Mammary epithelial cell (primary cell): ENCODE measurements around the gene ITGB6.

Source experiments
- CTCF ChIP-seq, 2 donors: IDR thresholded peaks in 1 of 2; conservative IDR thresholded peaks in 1 of 2; 2 replicates each; pipeline ENCODE4 v1.5.1; 2011 to 2012; ENCODE audit warnings: inconsistent platforms in 2 of 2, low read length in 2 of 2, mild to moderate bottlenecking in 2 of 2, control low read depth in 1 of 2, low read depth in 1 of 2; ENCODE audit not compliant: insufficient read depth in 1 of 2; ENCODE audit errors: extremely low read depth in 1 of 2
- EZH2 ChIP-seq: IDR thresholded peaks from 2 replicates; pipeline ENCODE4 v1.6.1; 2012; ENCODE audit warnings: low read length, inconsistent platforms, borderline replicate concordance

GRCh38 chr2:160197587-160197986 is 2.5 kb downstream of the ITGB6 start:
- TF ChIP-seq CTCF (conservative IDR thresholded peaks at IDR 0.05 in 1 of 2, IDR thresholded peaks at IDR 0.05 in 1 of 2; ENCODE audit: extremely low read depth in 1 of 2, insufficient read depth in 1 of 2, low read depth in 1 of 2, low read length in 2 of 2) (no peak), EZH2 (no peak)
